NOMO-1 treated with DMSO at 0.1 percent for 48 hours (cell line): ENCODE data around the gene SMG7.
"Not testable (repeated sequence)": the region's sequence is repeated elsewhere in the genome, so short reads cannot be mapped to it uniquely, and the experiment has no call there.

ENCODE experiments used
- DNase-seq: peaks from one replicate; lab custom pipeline; 2025; ENCODE audit not compliant: unreplicated experiment; lab: John Stamatoyannopoulos, UW

The SMG7 gene, protein sequence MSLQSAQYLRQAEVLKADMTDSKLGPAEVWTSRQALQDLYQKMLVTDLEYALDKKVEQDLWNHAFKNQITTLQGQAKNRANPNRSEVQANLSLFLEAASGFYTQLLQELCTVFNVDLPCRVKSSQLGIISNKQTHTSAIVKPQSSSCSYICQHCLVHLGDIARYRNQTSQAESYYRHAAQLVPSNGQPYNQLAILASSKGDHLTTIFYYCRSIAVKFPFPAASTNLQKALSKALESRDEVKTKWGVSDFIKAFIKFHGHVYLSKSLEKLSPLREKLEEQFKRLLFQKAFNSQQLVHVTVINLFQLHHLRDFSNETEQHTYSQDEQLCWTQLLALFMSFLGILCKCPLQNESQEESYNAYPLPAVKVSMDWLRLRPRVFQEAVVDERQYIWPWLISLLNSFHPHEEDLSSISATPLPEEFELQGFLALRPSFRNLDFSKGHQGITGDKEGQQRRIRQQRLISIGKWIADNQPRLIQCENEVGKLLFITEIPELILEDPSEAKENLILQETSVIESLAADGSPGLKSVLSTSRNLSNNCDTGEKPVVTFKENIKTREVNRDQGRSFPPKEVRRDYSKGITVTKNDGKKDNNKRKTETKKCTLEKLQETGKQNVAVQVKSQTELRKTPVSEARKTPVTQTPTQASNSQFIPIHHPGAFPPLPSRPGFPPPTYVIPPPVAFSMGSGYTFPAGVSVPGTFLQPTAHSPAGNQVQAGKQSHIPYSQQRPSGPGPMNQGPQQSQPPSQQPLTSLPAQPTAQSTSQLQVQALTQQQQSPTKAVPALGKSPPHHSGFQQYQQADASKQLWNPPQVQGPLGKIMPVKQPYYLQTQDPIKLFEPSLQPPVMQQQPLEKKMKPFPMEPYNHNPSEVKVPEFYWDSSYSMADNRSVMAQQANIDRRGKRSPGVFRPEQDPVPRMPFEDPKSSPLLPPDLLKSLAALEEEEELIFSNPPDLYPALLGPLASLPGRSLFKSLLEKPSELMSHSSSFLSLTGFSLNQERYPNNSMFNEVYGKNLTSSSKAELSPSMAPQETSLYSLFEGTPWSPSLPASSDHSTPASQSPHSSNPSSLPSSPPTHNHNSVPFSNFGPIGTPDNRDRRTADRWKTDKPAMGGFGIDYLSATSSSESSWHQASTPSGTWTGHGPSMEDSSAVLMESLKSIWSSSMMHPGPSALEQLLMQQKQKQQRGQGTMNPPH

DNA sequence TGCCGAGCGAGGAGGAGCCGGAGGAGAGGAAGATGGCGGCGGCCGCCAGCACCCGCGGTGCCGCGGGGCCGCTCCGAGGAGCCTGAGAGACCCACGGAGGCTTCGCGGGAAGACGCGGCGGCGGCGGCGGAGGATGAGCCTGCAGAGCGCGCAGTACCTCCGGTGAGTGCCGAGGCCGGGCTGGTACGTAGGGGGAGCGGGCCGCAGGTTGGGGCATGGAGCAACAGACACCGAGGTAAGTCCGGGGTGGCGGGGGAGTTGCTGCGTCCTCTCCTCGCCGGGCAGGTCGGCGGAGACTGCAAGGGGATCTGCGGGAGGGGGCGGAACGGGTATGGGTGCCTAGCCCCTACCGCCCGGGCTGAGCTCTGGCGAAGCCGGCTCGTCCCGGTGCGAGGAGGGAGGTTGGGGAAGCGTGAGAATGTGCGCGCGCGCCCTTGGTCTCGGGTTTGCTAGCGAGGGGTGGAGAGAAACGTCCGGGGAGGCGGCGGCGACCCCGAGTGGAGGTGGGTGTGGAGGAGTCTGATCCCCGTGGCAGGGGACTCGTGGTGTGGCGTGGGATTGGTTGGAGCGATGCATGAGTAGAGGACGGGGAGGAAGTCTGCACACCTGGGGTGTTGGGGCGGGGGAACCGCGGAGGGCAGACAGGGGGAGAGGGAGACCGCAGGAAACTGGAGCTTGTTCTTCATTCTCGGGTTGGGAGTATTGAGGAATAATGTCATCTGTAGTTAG, at the start of gene SMG7:
Gene SMG7, plus strand, starts transcription at position 12 of the 729 bp plus-strand sequence. Its CDS starts 122 bp downstream, at position 134.
- peak; percentile 48 for DNase-seq

DNA sequence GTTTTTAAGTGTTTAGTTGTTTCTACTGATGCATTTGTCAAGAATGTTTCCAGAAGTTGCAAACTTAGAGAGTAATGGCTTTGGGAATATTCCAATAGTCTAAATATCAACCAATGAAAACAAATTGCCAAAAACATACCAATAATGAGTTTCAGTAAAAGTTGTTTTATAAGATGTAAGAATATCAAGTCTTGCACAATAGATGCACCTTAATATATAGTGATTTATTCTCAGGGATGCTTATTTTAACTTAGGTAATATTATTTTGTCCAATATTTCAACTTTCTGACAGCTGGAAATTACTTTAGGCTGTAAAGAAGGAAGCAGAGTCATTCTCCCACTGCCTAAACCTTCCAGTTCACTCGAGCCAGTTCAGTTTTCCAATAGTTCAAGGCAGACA, 48.8 kb upstream of the SMG7 start:
- DNase-seq: no peak

DNA sequence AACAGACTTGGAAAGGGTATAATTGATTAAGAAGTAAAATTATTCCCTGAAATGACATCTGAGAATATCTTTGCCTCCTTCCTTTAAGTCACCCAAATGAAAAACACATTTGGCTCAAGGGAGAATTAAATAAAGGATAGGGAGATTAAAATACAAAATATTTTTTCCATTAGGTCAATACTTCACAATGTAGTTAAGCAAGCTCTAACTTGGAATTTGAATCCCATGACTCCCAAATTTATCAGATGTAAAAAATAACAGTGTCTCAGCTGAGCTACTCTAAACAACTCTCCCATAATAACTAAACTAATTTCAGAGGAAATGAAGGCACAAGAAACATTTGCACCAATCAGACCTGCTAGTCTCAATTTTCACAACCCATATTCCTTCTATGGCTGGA, 47.6 kb upstream of the SMG7 start:
- no peak for DNase-seq

DNA sequence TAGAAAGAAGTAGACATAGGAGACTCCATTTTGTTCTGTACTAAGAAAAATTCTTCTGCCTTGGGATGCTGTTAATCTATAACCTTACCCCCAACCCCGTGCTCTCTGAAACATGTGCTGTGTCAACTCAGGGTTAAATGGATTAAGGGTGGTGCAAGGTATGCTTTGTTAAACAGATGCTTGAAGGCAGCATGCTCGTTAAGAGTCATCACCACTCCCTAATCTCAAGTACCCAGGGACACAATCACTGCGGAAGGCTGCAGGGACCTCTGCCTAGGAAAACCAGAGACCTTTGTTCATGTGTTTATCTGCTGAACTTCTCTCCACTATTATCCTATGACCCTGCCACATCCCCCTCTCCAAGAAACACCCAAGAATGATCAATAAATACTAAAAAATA, 44.7 kb upstream of the SMG7 start:
- not testable (repeated sequence) for DNase-seq

DNA sequence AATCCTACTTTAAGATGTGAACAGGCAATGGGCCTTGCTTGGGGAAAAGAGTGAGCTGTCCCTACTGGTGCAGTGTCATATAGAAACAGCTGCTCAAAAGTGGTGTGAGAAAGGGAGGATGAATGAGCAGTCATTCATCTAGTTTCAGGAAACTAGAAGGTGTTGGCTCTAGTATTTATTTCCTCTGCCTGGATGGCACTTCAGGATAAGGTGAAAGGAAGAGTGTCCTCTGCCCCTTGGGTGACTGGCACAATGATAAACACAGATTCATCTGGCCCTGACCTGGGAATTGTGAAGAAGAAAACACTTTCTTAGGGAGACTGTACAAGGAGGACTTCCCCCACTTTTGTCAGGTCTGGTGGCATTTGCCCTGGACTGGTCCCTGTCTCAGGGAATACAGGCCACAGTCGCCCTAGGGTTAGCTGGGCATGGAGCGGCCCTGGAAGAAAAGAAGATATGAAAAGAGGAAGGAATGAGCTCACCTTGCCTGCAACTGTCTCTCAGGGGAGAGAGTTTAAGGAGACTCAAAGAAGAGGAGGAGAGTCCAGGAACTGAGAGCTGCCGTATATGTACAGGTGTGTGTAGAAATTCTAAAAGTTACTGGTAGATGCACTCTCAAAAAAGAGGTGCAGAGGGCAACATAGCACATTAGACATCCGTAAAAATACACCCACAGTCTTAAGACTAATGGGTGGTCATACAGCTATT, 40.3 kb upstream of the SMG7 start:
- no peak for DNase-seq

DNA sequence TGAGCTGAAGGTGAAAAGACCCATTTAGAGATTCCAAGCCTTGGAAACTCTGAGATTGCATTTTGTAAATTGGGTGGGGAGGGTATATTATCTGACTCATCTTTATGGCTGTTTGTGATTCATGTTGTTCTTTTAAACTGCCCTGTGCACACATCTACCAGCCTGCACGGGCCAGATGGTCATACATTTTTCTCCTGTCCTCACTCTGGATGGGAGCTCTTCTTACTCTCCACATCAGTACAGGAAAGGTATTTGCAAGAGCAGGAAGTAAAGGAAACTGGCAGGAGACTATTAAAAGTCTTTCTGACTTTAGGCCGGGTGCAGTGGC, 39.8 kb upstream of the SMG7 start:
- no peak for DNase-seq

DNA sequence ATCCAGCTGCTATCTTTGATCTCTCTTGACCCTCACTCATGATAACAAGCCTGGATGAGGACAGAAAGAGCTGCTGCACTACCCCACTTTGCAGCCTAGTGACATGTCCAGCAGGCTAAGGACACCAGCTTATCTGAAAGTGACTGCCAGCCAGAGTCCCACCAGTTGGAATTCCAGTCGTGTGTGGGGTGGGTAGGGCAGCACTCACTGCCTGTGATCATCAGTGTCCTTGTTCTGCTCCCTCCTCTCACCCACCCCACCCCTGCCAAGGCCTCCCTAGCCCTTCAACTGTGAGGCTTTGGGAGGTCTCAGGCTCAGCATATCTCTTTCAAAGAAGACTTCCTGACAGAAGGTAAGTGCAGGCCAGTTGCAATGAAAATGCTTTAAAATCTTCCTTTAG, 38.6 kb upstream of the SMG7 start:
- no peak for DNase-seq

DNA sequence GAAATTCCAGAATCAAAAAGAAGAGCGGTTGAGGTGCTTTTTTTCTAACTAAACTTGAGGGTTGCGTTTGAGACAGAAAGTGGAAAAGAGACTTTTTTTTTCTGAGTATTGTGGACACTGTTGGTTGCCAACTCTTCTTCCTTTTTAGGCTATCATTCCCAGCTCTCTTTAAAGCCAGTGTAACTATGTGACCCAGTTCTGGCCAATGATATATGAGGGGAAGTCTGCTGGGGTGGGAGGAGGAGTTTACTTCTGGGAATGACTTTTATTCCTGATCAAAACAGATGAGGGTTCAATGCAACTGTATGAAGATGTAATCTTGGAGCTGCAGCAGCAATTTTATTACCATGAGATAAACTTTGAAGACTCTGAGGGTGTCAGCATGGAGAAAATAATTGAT, 36.8 kb upstream of the SMG7 start:
- DNase-seq: no peak

DNA sequence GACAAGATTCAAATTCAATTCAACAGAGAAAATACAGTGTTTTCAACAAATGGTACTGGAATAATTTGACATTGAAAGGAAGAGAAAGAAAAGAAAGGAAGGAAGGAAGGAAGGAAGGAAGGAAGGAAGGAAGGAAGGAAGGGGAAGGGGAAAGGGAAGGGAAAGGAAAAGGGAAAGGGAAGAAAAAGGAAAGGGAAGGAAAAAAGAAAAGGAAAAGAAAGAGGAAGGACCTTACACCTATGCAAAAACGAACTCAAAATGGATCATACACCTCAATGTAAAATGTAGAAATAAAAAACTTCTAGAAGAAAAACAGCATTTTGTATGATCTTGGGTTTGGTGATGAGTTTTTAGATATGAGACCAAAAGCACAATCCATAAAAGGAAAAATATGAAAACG, 34.2 kb upstream of the SMG7 start:
- DNase-seq: no peak

DNA sequence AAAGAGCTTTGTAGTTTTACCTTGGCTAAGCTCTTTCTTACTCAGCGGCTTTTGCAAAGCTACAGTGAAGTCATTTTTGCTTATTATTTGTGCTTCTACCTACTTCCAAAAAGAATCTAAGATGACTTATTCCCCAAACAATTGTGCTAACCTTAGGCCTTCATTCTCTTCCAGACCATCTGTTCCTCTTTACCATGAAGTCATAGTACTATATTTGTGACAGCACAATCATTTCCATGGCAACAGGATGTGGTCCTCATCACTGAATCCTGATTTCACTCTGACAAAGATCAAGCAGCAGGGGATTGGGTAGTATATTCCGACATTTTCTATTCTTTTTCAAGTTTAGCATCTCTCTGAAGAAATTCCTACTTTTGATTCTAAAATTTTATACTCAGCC, 29.3 kb upstream of the SMG7 start:
- no peak for DNase-seq

DNA sequence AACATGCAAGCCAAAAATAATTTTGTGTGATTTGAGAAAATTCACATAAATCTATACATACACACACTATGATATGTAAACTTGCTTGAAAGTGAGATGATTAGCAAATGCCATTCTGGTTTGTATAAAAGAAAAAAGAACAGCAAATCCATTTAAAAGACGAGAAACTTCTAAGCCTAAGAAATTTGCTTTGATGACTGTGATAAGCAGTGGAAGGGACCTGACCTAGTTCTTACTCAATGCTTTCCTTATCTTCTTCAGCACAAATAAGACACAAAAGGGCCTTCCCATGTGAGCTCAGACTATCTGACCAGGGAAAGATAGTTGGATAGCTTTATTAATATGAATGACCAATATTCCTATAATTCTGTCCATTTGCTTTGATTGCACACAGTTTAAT, 28.8 kb upstream of the SMG7 start:
- peak; percentile 38 for DNase-seq

DNA sequence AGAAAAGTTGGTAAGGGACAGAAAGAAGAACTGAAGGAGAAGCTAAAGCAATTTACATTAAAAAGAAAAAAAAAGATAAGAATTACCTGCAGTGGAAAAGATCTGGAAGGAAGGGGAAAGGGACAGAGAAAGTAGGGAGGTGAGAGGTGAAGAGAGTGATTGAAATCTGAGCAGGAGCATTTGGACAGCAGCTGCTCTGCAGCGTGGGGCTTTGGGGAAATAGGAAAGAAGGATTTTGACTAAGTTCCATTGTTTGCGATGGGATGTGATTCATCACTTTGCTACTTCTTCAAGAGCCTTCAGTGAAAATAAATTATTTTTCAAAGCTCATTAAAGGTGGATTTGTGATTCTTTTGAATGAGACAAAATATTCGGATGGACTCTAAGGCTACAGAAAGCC, 28.1 kb upstream of the SMG7 start:
- DNase-seq: no peak

DNA sequence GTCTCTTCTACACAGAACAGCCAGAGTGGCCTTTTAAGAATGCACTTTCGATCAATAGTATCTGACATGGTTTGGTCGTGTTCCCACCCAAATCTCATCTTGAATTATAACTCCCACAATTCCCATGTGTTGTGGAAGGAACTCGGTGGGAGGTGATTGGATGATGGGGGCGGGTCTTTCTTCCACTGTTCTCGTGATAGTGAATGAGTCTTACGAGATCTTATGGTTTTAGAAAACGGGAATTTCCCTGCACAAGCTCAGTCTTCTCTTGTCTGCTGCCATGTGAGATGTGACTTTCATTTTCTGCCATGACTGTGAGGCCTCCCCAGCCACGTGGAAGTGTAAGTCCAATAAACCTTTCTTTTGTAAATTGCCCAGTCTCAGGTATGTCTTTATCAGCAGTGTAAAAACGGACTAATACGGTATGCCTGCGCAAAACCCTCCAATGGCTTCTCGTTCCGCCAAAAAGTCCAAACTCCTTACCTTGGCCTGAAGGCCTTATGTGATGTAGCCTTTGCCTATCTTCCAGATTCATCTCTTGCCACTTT, 23.0 kb upstream of the SMG7 start:
- DNase-seq: no peak

DNA sequence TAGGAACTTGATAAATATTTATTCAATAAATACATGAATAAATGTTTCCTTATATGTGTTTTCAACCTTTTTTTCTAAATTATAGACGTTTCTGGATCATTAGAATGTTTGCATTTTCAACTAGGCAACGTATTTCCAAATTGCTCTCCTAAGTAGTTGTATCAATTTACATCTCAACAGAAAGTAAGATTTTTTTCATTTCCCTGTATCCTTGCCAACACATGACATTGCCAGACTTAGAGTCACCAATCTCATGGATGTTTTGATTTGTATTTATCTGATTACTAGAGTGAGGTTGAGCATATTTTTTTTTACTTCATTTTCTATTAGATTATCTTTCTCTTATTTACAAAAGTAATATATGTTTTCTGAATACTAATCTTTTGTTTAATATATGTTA, 22.2 kb upstream of the SMG7 start:
- DNase-seq: no peak

DNA sequence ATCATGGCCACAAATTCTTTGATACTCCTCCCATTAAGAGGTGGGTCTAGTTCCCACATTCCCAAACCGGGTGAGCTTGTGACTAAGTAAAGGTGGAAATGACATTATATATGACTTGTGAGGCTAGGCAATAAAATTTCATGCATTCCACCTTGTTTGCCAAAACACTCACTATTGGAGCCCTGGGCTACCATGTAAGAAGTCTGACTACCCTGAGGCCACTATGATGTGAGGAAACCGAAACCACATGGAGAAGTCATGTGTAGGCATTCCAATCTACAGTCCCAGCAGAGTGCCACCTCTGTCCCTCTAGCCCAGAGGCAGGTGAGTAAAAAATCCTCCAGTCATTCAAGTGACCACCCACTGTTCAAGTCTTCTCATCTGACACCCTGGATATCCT, 17.9 kb upstream of the SMG7 start:
- no peak for DNase-seq

DNA sequence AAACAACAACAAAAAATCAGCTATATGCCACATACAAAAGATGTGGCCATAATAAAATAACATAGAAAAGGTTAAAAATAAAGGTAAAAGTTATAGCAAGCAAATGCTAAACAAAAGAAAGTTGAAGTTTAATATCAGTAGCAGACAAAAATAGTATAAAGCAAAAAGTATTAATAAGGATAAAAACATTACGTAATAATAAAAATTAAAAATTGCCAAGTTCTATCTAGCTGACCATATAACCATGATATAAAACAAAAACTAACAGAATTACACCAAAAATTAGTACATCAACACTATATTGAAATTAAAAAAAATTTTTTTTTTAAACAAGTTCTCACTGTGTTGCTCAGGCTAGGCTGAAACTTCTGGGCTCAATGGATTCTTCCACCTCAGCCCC, 15.5 kb upstream of the SMG7 start:
- DNase-seq: no peak

DNA sequence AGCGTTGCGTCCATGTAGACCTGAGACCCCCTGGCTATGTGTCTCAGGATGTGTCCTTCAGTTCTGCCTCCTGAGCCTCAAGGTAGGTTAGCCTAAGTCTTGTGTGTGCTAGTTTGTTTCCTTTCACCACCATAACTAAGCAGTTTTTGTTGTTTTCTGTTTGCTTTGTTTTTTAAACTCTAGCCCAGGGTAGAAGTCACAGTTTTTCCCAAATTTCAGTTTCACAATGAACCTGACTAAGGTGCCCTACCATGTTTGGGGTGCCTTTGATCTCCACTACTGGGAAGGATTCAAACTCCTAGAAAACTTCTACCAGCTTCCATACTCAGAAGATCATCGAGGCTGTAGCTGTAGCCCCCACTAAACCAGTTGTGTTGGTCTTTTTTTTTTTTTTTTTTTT, 14.8 kb upstream of the SMG7 start:
- DNase-seq: no peak

DNA sequence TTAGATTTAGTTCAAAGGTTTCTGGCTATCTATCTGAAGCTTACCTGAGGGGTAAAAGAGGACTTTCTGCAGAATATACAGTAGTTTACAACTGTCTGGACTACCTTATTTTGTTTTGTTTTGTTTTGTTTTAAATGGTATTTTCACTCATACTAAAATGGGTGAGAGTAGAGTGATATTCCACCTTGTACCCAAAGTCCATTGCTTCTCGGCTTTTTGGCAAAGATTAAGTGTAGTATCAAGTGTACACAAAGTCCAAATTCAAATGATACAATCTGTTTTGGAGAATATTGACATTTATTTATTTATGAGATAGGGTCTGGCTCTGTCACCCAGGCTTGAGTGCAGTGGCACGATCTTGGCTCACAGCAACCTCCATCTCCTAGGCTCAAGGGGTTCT, 11.7 kb upstream of the SMG7 start:
- DNase-seq: no peak

DNA sequence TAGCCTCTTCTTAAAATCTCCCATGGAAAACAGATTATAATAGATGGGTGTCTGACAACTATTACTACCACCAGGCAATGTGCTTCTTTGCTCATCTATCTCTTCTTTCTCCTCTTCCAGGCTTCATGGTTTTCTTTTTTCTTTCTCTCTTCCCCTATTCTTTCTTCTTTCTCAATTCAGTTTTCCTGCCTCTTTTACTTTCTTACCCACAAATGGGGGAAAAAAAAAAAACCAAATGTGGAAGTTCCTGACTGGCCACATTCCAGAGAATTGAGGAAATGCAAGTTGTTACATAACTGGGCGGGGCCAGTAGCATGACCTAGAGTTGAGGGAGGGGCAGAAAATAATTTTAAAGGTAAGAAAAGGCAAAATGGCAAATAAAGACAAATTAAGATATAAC, 10.9 kb upstream of the SMG7 start:
- peak; percentile 80 for DNase-seq

DNA sequence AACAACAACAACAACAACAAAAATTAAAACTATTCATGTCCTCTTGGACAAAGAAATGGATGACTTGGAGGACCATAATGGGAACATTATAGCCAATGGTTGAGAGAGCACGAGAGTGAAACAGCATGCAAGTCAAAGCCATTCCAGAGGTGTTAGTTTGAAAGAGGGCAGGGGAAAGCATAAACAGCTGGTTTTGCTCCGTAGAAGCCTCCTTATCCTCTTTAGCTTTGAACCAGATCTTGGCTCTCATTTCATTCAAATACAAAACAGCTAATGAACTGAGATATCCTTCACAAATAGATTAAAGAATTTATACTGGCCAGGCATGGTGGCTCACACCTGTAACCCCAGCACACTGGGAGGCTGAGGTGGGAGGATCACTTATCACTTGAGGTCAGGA, 8.7 kb upstream of the SMG7 start:
- no peak for DNase-seq
